Measurements from ENCODE around the gene PARP12. TPM values are rescaled to one million over a fixed set of nuclear protein-coding genes. Genes with fewer than 3 reads are reported as not detected.

The PARP12 gene
- total and polyA plus RNA-seq, 2 of the 13 experiments (the other 11 are each of a cell fraction or from before 2014, with no cell fraction given): 15.5 to 35.2 TPM

DNA sequence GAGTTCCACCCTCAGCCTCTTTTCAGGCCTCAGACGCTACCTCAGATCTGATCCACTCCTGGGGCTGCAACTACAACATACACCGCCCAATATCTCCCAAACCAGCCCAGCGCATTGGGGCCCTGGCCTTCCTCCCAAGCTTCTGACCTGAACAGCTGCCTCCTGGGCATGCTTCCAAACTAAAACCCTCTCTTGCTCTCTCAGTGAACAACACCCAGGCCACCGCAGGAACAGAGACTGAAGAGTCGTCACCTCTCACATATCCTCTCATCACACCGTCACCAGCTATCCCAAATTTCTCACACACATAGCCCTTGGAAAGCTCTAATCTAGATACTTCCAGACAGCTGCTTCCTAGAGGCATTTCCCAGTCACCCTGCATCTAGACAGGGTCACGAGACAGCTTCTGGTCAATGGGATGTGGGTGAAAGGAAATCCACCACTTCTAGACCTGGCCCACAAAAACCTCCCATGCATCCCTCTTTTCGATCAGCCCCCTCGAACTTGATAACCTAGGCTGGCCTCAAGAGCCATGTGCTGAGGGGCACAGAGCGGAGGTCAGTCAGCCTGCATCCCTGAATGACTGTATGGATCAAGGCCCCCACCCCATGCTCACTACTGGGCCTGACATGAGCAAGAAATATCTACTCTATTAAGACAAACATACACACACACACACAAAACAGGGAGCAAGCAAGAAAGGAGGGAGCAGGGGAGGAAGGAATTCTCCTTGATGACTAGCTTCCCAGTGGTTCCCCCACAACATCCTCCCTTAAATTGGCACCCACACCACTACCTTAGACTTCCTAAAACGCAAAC is 1.8 kb downstream of the PARP12 start:
- no peaks in the 10 kb centered on the region for H3K27me3 ChIP-seq (ENCODE audit: control insufficient read depth in 1 of 2, insufficient read depth in 2 of 2, low read length in 2 of 2)
- in situ Hi-C loops (cut with HindIII; ENCODE audit: extremely low pct_ligation_motif_present, low pct_unique_long_range_greater_than_20kb): no loop called here
- peaks cover 4 to 17% of the 10 kb centered on the region in 2 experiments for H3K36me3 ChIP-seq (replicated peaks in 1 of 2; ENCODE audit: control insufficient read depth in 1 of 2, insufficient read depth in 2 of 2, low read length in 2 of 2)
- peaks cover 20% of the 10 kb centered on the region for H3K79me2 ChIP-seq (ENCODE audit: insufficient read depth, low read length)
- POLR2A ChIA-PET: interaction anchor here (2.2 kb wide), 1 partner anchor 11 kb away, joined by 14 read pairs; no protein-coding TSS in a partner anchor
- FAIRE-seq: no peak
- H3K4me1 ChIP-seq (ENCODE audit: insufficient read depth, low read length): peaks cover 68% of the 10 kb centered on the region
- H3K4me2 ChIP-seq (ENCODE audit: low read depth, low read length): peak overlapping the region; percentile 76
- BruUV-seq (replicated peaks): no TSS peak
- H3K9ac ChIP-seq (ENCODE audit: insufficient read depth, low read depth, low read length): no peak overlapping the region
- no peak for DNase-seq (ENCODE audit: low spot score)
- H3K9me3 ChIP-seq (ENCODE audit: low read length): no peaks in the 10 kb centered on the region; the same call in 1 of the 2 replicates
- peak overlapping the region; percentile 11 for H3K27ac ChIP-seq (ENCODE audit: extremely low read length, insufficient read depth, low read length)
- 91% methylated on average over 11 of the region's 11 CpGs for WGBS (ENCODE audit: low lambda C conversion rate)
- TF ChIP-seq, protein P1, sequence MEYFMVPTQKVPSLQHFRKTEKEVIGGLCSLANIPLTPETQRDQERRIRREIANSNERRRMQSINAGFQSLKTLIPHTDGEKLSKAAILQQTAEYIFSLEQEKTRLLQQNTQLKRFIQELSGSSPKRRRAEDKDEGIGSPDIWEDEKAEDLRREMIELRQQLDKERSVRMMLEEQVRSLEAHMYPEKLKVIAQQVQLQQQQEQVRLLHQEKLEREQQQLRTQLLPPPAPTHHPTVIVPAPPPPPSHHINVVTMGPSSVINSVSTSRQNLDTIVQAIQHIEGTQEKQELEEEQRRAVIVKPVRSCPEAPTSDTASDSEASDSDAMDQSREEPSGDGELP (IDR thresholded peaks at IDR 0.05; ENCODE audit: borderline replicate concordance, low read depth): 0 out of 2 replicates have a peak, but pooled peaks have one; percentile 19
- TF ChIP-seq, protein P2, sequence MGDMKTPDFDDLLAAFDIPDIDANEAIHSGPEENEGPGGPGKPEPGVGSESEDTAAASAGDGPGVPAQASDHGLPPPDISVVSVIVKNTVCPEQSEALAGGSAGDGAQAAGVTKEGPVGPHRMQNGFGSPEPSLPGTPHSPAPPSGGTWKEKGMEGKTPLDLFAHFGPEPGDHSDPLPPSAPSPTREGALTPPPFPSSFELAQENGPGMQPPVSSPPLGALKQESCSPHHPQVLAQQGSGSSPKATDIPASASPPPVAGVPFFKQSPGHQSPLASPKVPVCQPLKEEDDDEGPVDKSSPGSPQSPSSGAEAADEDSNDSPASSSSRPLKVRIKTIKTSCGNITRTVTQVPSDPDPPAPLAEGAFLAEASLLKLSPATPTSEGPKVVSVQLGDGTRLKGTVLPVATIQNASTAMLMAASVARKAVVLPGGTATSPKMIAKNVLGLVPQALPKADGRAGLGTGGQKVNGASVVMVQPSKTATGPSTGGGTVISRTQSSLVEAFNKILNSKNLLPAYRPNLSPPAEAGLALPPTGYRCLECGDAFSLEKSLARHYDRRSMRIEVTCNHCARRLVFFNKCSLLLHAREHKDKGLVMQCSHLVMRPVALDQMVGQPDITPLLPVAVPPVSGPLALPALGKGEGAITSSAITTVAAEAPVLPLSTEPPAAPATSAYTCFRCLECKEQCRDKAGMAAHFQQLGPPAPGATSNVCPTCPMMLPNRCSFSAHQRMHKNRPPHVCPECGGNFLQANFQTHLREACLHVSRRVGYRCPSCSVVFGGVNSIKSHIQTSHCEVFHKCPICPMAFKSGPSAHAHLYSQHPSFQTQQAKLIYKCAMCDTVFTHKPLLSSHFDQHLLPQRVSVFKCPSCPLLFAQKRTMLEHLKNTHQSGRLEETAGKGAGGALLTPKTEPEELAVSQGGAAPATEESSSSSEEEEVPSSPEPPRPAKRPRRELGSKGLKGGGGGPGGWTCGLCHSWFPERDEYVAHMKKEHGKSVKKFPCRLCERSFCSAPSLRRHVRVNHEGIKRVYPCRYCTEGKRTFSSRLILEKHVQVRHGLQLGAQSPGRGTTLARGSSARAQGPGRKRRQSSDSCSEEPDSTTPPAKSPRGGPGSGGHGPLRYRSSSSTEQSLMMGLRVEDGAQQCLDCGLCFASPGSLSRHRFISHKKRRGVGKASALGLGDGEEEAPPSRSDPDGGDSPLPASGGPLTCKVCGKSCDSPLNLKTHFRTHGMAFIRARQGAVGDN (CRISPR knock-in tag; IDR thresholded peaks at IDR 0.05): peak; percentile 51
- no peak for TF ChIP-seq MED1 (CRISPR knock-in tag; IDR thresholded peaks at IDR 0.05)
- TF ChIP-seq, protein P3, sequence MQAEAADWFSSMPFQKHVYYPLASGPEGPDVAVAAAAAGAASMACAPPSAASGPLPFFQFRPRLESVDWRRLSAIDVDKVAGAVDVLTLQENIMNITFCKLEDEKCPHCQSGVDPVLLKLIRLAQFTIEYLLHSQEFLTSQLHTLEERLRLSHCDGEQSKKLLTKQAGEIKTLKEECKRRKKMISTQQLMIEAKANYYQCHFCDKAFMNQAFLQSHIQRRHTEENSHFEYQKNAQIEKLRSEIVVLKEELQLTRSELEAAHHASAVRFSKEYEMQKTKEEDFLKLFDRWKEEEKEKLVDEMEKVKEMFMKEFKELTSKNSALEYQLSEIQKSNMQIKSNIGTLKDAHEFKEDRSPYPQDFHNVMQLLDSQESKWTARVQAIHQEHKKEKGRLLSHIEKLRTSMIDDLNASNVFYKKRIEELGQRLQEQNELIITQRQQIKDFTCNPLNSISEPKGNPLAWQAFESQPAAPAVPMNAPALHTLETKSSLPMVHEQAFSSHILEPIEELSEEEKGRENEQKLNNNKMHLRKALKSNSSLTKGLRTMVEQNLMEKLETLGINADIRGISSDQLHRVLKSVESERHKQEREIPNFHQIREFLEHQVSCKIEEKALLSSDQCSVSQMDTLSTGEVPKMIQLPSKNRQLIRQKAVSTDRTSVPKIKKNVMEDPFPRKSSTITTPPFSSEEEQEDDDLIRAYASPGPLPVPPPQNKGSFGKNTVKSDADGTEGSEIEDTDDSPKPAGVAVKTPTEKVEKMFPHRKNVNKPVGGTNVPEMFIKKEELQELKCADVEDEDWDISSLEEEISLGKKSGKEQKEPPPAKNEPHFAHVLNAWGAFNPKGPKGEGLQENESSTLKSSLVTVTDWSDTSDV (CRISPR knock-in tag; IDR thresholded peaks at IDR 0.05): no peak
- TF ChIP-seq ERF (CRISPR knock-in tag; IDR thresholded peaks at IDR 0.05): 0 out of 2 replicates have a peak, but pooled peaks have one; percentile 23
- no peak for TF ChIP-seq THAP11 (CRISPR knock-in tag; IDR thresholded peaks at IDR 0.05)
- TF ChIP-seq, protein P4, sequence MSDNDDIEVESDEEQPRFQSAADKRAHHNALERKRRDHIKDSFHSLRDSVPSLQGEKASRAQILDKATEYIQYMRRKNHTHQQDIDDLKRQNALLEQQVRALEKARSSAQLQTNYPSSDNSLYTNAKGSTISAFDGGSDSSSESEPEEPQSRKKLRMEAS (IDR thresholded peaks at IDR 0.05): no peak
- TF ChIP-seq, protein P5, sequence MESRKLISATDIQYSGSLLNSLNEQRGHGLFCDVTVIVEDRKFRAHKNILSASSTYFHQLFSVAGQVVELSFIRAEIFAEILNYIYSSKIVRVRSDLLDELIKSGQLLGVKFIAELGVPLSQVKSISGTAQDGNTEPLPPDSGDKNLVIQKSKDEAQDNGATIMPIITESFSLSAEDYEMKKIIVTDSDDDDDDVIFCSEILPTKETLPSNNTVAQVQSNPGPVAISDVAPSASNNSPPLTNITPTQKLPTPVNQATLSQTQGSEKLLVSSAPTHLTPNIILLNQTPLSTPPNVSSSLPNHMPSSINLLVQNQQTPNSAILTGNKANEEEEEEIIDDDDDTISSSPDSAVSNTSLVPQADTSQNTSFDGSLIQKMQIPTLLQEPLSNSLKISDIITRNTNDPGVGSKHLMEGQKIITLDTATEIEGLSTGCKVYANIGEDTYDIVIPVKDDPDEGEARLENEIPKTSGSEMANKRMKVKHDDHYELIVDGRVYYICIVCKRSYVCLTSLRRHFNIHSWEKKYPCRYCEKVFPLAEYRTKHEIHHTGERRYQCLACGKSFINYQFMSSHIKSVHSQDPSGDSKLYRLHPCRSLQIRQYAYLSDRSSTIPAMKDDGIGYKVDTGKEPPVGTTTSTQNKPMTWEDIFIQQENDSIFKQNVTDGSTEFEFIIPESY (CRISPR knock-in tag; IDR thresholded peaks at IDR 0.05): peak; percentile 30; the same call in 1 of the 2 replicates
- intact Hi-C loops (cut with micrococcal nuclease; ENCODE audit: unreplicated experiment): no loop called here
- H3K4me3 ChIP-seq (replicated peaks in 1 of 3; ENCODE audit: insufficient read depth in 1 of 3, low read depth in 2 of 3, low read length in 3 of 3): peak overlapping the region in 1 of 3 experiments; percentile 20; a peak in 2 of 6 replicates
- CTCF ChIA-PET (ENCODE audit: low intra/inter-chr PET ratio, low total read pairs): no interaction called here
- no peaks in the 10 kb centered on the region for H4K20me1 ChIP-seq (ENCODE audit: insufficient read depth, low read length)
- H2AFZ ChIP-seq (ENCODE audit: low read length): no peak overlapping the region
- no peak for ATAC-seq
